PC-9 (cell line): ENCODE data around the gene PELI3.

Experiments
- EZH2 ChIP-seq: fragments of 200-600 bp; sonication (generic); IDR thresholded peaks from 2 replicates; pipeline ENCODE4 v1.8.0; 2017; ENCODE audit warnings: antibody characterized with exemption, low read depth
- TF ChIP-seq, protein P1 (sequence below): fragments of 200-600 bp; sonication (generic); conservative IDR thresholded peaks from 2 replicates; pipeline ENCODE4 v1.6.1; 2017; ENCODE audit warnings: mixed run types, antibody characterized with exemption, mild to moderate bottlenecking, moderate library complexity

GRCh38 chr11:66473608-66474515, 7.2 kb downstream of the PELI3 start:
- TF ChIP-seq, protein P1, sequence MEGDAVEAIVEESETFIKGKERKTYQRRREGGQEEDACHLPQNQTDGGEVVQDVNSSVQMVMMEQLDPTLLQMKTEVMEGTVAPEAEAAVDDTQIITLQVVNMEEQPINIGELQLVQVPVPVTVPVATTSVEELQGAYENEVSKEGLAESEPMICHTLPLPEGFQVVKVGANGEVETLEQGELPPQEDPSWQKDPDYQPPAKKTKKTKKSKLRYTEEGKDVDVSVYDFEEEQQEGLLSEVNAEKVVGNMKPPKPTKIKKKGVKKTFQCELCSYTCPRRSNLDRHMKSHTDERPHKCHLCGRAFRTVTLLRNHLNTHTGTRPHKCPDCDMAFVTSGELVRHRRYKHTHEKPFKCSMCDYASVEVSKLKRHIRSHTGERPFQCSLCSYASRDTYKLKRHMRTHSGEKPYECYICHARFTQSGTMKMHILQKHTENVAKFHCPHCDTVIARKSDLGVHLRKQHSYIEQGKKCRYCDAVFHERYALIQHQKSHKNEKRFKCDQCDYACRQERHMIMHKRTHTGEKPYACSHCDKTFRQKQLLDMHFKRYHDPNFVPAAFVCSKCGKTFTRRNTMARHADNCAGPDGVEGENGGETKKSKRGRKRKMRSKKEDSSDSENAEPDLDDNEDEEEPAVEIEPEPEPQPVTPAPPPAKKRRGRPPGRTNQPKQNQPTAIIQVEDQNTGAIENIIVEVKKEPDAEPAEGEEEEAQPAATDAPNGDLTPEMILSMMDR = no peak
- no peak for TF ChIP-seq EZH2
